HCT116 (cell line): ENCODE measurements around the gene KPNB1. TPM values are rescaled to one million over a fixed set of nuclear protein-coding genes. Genes with fewer than 3 reads are reported as not detected.

Experiments used
- ATAC-seq: fragments of 200-7000 bp; cut with Tn5 transposase; 2 replicates; pipeline ENCODE4 v1.9.1; 2020; ENCODE audit warnings: mild to moderate bottlenecking, moderate library complexity
- BruUV-seq: library from RNA; stranded (reverse); fragments of 400-500 nt; replicated peaks from 2 replicates; lab custom pipeline; 2021; lab: Mats Ljungman, UMichigan
- CTCF ChIA-PET: fragments of 300-600 bp; sonication (Branson Sonifier 250); formaldehyde crosslinking; loops from one replicate; lab custom pipeline; 2021; ENCODE audit warnings: antibody characterized with exemption; lab: Charles Lee
- POLR2A ChIA-PET: fragments of 300-600, 350-600 bp; sonication (Branson Sonifier 250); formaldehyde crosslinking; loops from one replicate; lab custom pipeline; 2021; ENCODE audit warnings: antibody characterized with exemption; lab: Charles Lee
- RAD21 ChIA-PET, 2 experiments: fragments of 300-600 bp; sonication (Branson Sonifier 250); formaldehyde crosslinking; loops; one replicate each; lab custom pipeline; 2023; ENCODE audit warnings: low total read pairs in 2 of 2; ENCODE audit not compliant: uncharacterized antibody in 2 of 2, unreplicated experiment in 2 of 2, low non-redundant PET in 1 of 2; lab: Charles Lee
- DNase-seq: peaks from one replicate; pipeline ENCODE4 v3.0.0-alpha.2; 2010; ENCODE audit warnings: low read depth, low spot score
- H2AFZ ChIP-seq: fragments of 200-600 bp; shearing (Covaris generic), sonication (generic); 2 replicates; pipeline ENCODE4 v1.6.1; 2017; ENCODE audit warnings: low read depth, mixed run types, mixed read lengths, antibody characterized with exemption, low read length; ENCODE audit not compliant: poor library complexity, severe bottlenecking
- H3K27ac ChIP-seq: 2 replicates; pipeline ENCODE4 v1.5.1; 2012; ENCODE audit warnings: low read depth, low read length
- H3K27me3 ChIP-seq: fragments of 200-600 bp; sonication (generic); 2 replicates; pipeline ENCODE4 v1.6.1; 2016; ENCODE audit warnings: mixed run types, low read length, mixed read lengths; ENCODE audit not compliant: insufficient read depth
- H3K36me3 ChIP-seq, 2 experiments: fragments of 200-500 bp in 1 of 2; fragments of 200-600 bp in 1 of 2; sonication (Bioruptor generic) in 1 of 2; sonication (generic) in 1 of 2; 2 replicates each; pipeline versions ENCODE4 v1.5.1 to v1.6.1; 2014 to 2016; ENCODE audit warnings: low read length in 2 of 2, inconsistent platforms in 1 of 2, mixed read lengths in 1 of 2, mixed run types in 1 of 2; ENCODE audit not compliant: insufficient read depth in 2 of 2, control insufficient read depth in 1 of 2
- H3K4me1 ChIP-seq, 2 experiments: fragments of 200-600 bp in 1 of 2; sonication (generic) in 1 of 2; 2 replicates each; pipeline versions ENCODE4 v1.5.1 to v1.6.1; 2012 to 2017; ENCODE audit warnings: low read length in 2 of 2, inconsistent platforms in 1 of 2, mild to moderate bottlenecking in 1 of 2, mixed read lengths in 1 of 2, mixed run types in 1 of 2, moderate library complexity in 1 of 2; ENCODE audit not compliant: insufficient read depth in 2 of 2, control insufficient read depth in 1 of 2
- H3K4me2 ChIP-seq: fragments of 200-600 bp; sonication (generic); 2 replicates; pipeline ENCODE4 v1.6.1; 2017; ENCODE audit warnings: mixed run types, low read length, mixed read lengths
- H3K4me3 ChIP-seq, 2 experiments: fragments of 200-600 bp in 1 of 2; sonication (generic) in 1 of 2; replicated peaks in 1 of 2; 2 replicates each; pipeline ENCODE4 v1.5.1; 2011 to 2016; ENCODE audit warnings: low read length in 2 of 2, control low read depth in 1 of 2, low read depth in 1 of 2, mild to moderate bottlenecking in 1 of 2, mixed read lengths in 1 of 2, mixed run types in 1 of 2
- H3K79me2 ChIP-seq: fragments of 200-600 bp; sonication (generic); 2 replicates; pipeline ENCODE4 v1.6.1; 2017; ENCODE audit warnings: mild to moderate bottlenecking, mixed run types, low read length, moderate library complexity, mixed read lengths; ENCODE audit not compliant: insufficient read depth
- H3K9ac ChIP-seq: fragments of 200-600 bp; sonication (generic); 2 replicates; pipeline ENCODE4 v1.6.1; 2016; ENCODE audit warnings: low read length, mixed read lengths
- H3K9me2 ChIP-seq: fragments of 200-600 bp; sonication (generic), shearing (Covaris generic); 2 replicates; pipeline ENCODE4 v1.6.1; 2017; ENCODE audit warnings: mixed run types, mild to moderate bottlenecking, moderate library complexity; ENCODE audit not compliant: insufficient read depth
- H3K9me3 ChIP-seq, 2 experiments: fragments of 200-500 bp in 1 of 2; fragments of 200-600 bp in 1 of 2; sonication (Bioruptor generic) in 1 of 2; sonication (generic) in 1 of 2; 2 replicates each; pipeline ENCODE4 v1.6.1; 2014 to 2017; ENCODE audit warnings: low read length in 2 of 2, mixed read lengths in 2 of 2, inconsistent platforms in 1 of 2, low read depth in 1 of 2, mild to moderate bottlenecking in 1 of 2, mixed run types in 1 of 2, moderate library complexity in 1 of 2; ENCODE audit not compliant: control insufficient read depth in 1 of 2, insufficient read depth in 1 of 2
- H4K20me1 ChIP-seq: fragments of 200-600 bp; sonication (generic), shearing (Covaris generic); 2 replicates; pipeline ENCODE4 v1.6.1; 2017; ENCODE audit warnings: mixed run types, mild to moderate bottlenecking, moderate library complexity; ENCODE audit not compliant: insufficient read depth
- ATF3 ChIP-seq: IDR thresholded peaks from 2 replicates; pipeline ENCODE4 v1.6.1; 2012
- CEBPB ChIP-seq: IDR thresholded peaks from 2 replicates; pipeline ENCODE4 v1.6.1; 2012; ENCODE audit warnings: low read depth
- EGR1 ChIP-seq: IDR thresholded peaks from 2 replicates; pipeline ENCODE4 v1.6.1; 2012; ENCODE audit warnings: low read depth
- EZH2 ChIP-seq: fragments of 200-600 bp; sonication (generic); IDR thresholded peaks from 2 replicates; pipeline ENCODE4 v1.6.1; 2017; ENCODE audit warnings: antibody characterized with exemption, mixed run types
- FOSL1 ChIP-seq: IDR thresholded peaks from 2 replicates; pipeline ENCODE4 v1.6.1; 2012; ENCODE audit warnings: low read depth
- MAX ChIP-seq: IDR thresholded peaks from 2 replicates; pipeline ENCODE4 v1.6.1; 2012
- POLR2A ChIP-seq: IDR thresholded peaks from 2 replicates; pipeline ENCODE4 v1.7.0; 2011; ENCODE audit warnings: borderline replicate concordance; ENCODE audit not compliant: insufficient read depth, insufficient read length; ENCODE audit errors: extremely low read depth
- TCF7L2 ChIP-seq: IDR thresholded peaks from 2 replicates; pipeline ENCODE4 v1.7.0; 2011; ENCODE audit warnings: borderline replicate concordance, inconsistent platforms; ENCODE audit not compliant: insufficient read depth, insufficient read length; ENCODE audit errors: extremely low read depth
- ZBTB33 ChIP-seq: IDR thresholded peaks from 2 replicates; pipeline ENCODE4 v1.6.1; 2011; ENCODE audit warnings: mild to moderate bottlenecking, low read length, moderate library complexity; ENCODE audit not compliant: insufficient replicate concordance; ENCODE audit errors: extremely low read depth
- intact Hi-C: fragments of 100-400 bp; cut with micrococcal nuclease; formaldehyde crosslinking; loops from 2 replicates; pipeline ENCODE4 v1.10.0; 2022
- total RNA-seq: library from RNA; stranded (reverse); gene quantifications from one replicate; pipeline ENCODE4 v1.2.1, GENCODE V29; 2021; ENCODE audit not compliant: unreplicated experiment

The KPNB1 gene
- total RNA-seq, 1 experiment from 2014 or later, result 526 TPM

GRCh38 chr17:47635734-47636133 lies 14.0 kb upstream of the KPNB1 start:
- POLR2A ChIA-PET, result interaction anchor here (0.7 kb wide), 1 partner anchor 1498 kb away, joined by 3 read pairs; no protein-coding TSS in a partner anchor
- H3K4me2 ChIP-seq, result no peak overlapping the region
- no peak overlapping the region for H3K27ac ChIP-seq
- no peak overlapping the region for H3K4me3 ChIP-seq
- RAD21 ChIA-PET, result no interaction called here
- no peak for ATAC-seq
- no peak overlapping the region for H2AFZ ChIP-seq
- no peaks in the 10 kb centered on the region for H3K9me3 ChIP-seq
- H3K4me1 ChIP-seq, result no peaks in the 10 kb centered on the region
- H3K9me2 ChIP-seq, result no peaks in the 10 kb centered on the region
- no peaks in the 10 kb centered on the region for H4K20me1 ChIP-seq
- no peaks in the 10 kb centered on the region for H3K79me2 ChIP-seq
- H3K27me3 ChIP-seq, result no peaks in the 10 kb centered on the region
- H3K9ac ChIP-seq, result no peak overlapping the region
- TF ChIP-seq ATF3, result no peak
- TF ChIP-seq FOSL1, result no peak
- no peak for TF ChIP-seq TCF7L2
- no peak for TF ChIP-seq EGR1
- no peaks in the 10 kb centered on the region for H3K36me3 ChIP-seq
- BruUV-seq, result no TSS peak
- intact Hi-C loops, result no loop called here
- CTCF ChIA-PET, result no interaction called here
- DNase-seq, result no peak

- POLR2A ChIA-PET, result no interaction called here
- CTCF ChIA-PET, result no interaction called here
Measured at GRCh38 chr17:47636273-47637030, 13.3 kb upstream of the KPNB1 start.

More at GRCh38 chr17:47636273-47637030, 13.3 kb upstream of the KPNB1 start:
- no peak overlapping the region for H3K27ac ChIP-seq
- RAD21 ChIA-PET, result no interaction called here
- H3K27me3 ChIP-seq, result no peaks in the 10 kb centered on the region
- H3K4me3 ChIP-seq, result no peak overlapping the region
- intact Hi-C loops, result no loop called here
- no peak overlapping the region for H2AFZ ChIP-seq
- no TSS peak for BruUV-seq
- ATAC-seq (no peak), DNase-seq (no peak)
- H3K79me2 ChIP-seq, result no peaks in the 10 kb centered on the region
- no peaks in the 10 kb centered on the region for H3K9me3 ChIP-seq
- TF ChIP-seq MAX, result no peak
- TF ChIP-seq EZH2, result no peak
- TF ChIP-seq CEBPB, result no peak
- TF ChIP-seq ZBTB33, result no peak
- no peak for TF ChIP-seq POLR2A
- no peaks in the 10 kb centered on the region for H4K20me1 ChIP-seq
- H3K9me2 ChIP-seq, result no peaks in the 10 kb centered on the region
- no peak overlapping the region for H3K4me2 ChIP-seq
- H3K4me1 ChIP-seq, result no peaks in the 10 kb centered on the region
- H3K36me3 ChIP-seq, result no peaks in the 10 kb centered on the region
- H3K9ac ChIP-seq, result no peak overlapping the region
